B cell (primary cell): Measurements from ENCODE around the gene CMIP.

Source experiments
- CTCF ChIP-seq: fragments of 200-600 bp; IDR thresholded peaks from one replicate; pipeline ENCODE4 v1.8.0; 2022; ENCODE audit warnings: antibody characterized with exemption, mild to moderate bottlenecking
- EZH2 ChIP-seq: IDR thresholded peaks from 2 replicates; pipeline ENCODE4 v1.6.1; 2012; ENCODE audit warnings: borderline replicate concordance, low read depth, mild to moderate bottlenecking, moderate library complexity, low read length; ENCODE audit not compliant: insufficient read depth, poor library complexity, severe bottlenecking

DNA sequence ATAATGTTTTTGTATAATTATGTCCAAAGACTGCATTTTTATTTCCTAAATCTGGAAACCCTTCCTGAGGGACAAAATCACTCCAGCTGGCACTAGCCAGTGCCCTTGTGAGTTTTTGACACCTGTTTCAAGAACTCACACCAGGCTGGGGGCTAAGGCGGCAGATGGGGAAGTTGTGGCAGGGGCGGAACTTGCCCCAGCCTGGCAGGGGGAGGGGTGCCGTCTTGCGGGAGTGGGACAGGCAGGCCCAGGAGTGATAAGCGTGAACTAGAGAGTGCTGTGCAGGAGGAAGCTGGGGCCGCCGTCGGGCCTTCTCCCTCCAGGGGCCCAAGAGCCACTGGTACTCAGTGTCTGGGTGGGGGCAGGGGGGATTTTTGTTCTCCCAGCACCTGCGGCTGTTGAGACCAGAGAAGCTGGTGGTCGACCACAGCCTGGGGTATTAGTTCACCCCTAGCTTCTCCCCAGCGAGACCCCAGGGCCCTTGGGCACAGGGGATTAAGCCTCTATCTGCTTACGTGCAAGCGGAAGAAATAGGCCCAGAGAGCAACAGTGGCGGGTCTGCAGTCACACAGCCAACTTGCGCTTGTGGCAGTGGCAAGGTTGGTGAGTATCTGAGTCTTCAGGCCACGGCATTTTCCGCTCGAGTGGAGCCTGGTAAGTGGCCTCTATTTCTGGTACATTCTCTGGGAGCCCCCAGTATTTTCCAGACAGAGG, 294.3 kb downstream of the CMIP start:
- TF ChIP-seq CTCF (no peak), EZH2 (no peak)
